ENCODE results near the gene DMTF1. TPM values are rescaled to one million over a fixed set of nuclear protein-coding genes. Genes with fewer than 3 reads are reported as not detected.
A peak's percentile ranks its signal among the peaks of the same experiment; 100 is the strongest.

DMTF1 gene, protein sequence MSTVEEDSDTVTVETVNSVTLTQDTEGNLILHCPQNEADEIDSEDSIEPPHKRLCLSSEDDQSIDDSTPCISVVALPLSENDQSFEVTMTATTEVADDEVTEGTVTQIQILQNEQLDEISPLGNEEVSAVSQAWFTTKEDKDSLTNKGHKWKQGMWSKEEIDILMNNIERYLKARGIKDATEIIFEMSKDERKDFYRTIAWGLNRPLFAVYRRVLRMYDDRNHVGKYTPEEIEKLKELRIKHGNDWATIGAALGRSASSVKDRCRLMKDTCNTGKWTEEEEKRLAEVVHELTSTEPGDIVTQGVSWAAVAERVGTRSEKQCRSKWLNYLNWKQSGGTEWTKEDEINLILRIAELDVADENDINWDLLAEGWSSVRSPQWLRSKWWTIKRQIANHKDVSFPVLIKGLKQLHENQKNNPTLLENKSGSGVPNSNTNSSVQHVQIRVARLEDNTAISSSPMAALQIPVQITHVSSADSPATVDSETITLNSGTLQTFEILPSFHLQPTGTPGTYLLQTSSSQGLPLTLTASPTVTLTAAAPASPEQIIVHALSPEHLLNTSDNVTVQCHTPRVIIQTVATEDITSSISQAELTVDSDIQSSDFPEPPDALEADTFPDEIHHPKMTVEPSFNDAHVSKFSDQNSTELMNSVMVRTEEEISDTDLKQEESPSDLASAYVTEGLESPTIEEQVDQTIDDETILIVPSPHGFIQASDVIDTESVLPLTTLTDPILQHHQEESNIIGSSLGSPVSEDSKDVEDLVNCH
- total RNA-seq (10 to 100 TPM; 68.2 to 69.0 TPM), polyA plus RNA-seq (33.5 TPM)

- CTCF ChIA-PET = interaction anchor here (0.9 to 3.1 kb wide), 10 partner anchors 8 to 234 kb away, joined by 3 to 19 read pairs (median 4); partner anchors contain the start of gene TMEM243
- Histone ChIP-seq H3K9me3 (ENCODE audit: low read length) (no peaks in the 10 kb centered on the region), H3K4me3 (ENCODE audit: low read length) (peak within 1 kb of the TSS; percentile 74), H3K27me3 (ENCODE audit: insufficient read depth, low read length, poor library complexity, severe bottlenecking) (no peaks in the 10 kb centered on the region), H3K36me3 (ENCODE audit: insufficient read depth, low read length) (no peaks in the 10 kb centered on the region), H3K27ac (ENCODE audit: low read depth, low read length) (peak within 1 kb of the TSS; percentile 88), H3K4me1 (ENCODE audit: insufficient read depth, low read length) (peaks cover 34% of the 10 kb centered on the region)
- Mint-ChIP-seq H3K4me3 (peak within 1 kb of the TSS; percentile 88 to 98 (median 95)), H3K27me3 (peaks cover 0 to 4% of the 10 kb centered on the region in 2 donors), H3K36me3 (peaks cover 0 to 34% (median 0%) of the 10 kb centered on the region in 3 donors), H3K9me3 (no peaks in the 10 kb centered on the region), H3K4me1 (peaks cover 42 to 54% (median 50%) of the 10 kb centered on the region in 3 donors), H3K27ac (peak within 1 kb of the TSS; percentile 96 to 100 (median 99))
- peak; percentile 83 to 91 (median 85) for DNase-seq
- POLR2A ChIA-PET = interaction anchor here (0.6 to 4.0 kb wide), 14 partner anchors 9 to 93 kb away, joined by 3 to 69 read pairs (median 6); partner anchors contain the start of genes ELAPOR2 and TMEM243
Observed at GRCh38 chr7:87152112-87152896, at the start of gene DMTF1. Gene DMTF1, plus strand, starts transcription at chr7:87152453. Its CDS starts 12,489 bp downstream, at chr7:87164942.

DNA sequence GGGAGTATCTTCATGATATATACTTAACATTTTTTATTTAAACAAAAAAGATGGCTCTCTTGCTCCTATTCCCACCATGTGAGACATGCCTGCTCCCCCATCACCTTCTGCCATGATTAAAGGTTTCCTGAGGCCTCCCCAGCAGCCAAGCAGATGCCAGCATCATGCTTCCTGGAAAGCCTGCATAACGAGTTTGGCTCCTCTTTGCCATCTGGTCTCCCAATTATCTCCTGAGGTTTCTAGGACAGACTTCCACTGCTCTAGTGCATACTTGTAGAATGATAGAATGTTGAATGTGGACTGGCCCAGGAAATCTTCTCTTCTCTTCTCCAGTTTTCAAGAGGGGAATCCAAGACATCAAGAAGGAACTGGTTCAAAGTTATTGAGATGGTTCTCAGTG lies 46.9 kb upstream of the DMTF1 start:
- Mint-ChIP-seq H3K27me3 (peaks cover 7 to 33% of the 10 kb centered on the region in 2 donors), H3K4me3 (no peak overlapping the region), H3K36me3 (no peaks in the 10 kb centered on the region), H3K27ac (no peak overlapping the region), H3K4me1 (no peaks in the 10 kb centered on the region), H3K9me3 (no peaks in the 10 kb centered on the region)
- H3K4me3 ChIP-seq (ENCODE audit: low read length) = no peak overlapping the region
- no peak overlapping the region for H3K27ac ChIP-seq (ENCODE audit: low read depth, low read length)
- DNase-seq = no peak
- no peaks in the 10 kb centered on the region for H3K4me1 ChIP-seq (ENCODE audit: insufficient read depth, low read length)
- ChIA-PET POLR2A (no interaction called here), CTCF (no interaction called here)
- no peaks in the 10 kb centered on the region for H3K36me3 ChIP-seq (ENCODE audit: insufficient read depth, low read length)
- H3K9me3 ChIP-seq (ENCODE audit: low read length) = no peaks in the 10 kb centered on the region
- no peaks in the 10 kb centered on the region for H3K27me3 ChIP-seq (ENCODE audit: insufficient read depth, low read length, poor library complexity, severe bottlenecking)

- no peaks in the 10 kb centered on the region for H3K4me1 ChIP-seq (ENCODE audit: insufficient read depth, low read length)
- ChIA-PET POLR2A (no interaction called here), CTCF (no interaction called here)
- H3K4me3 ChIP-seq (ENCODE audit: low read length) = no peak overlapping the region
- no peaks in the 10 kb centered on the region for H3K9me3 Mint-ChIP-seq
- H3K27ac ChIP-seq (ENCODE audit: low read depth, low read length) = no peak overlapping the region
- peaks cover 7 to 29% of the 10 kb centered on the region in 2 donors for H3K27me3 Mint-ChIP-seq
- H3K36me3 Mint-ChIP-seq = no peaks in the 10 kb centered on the region
- no peak for DNase-seq
- H3K27me3 ChIP-seq (ENCODE audit: insufficient read depth, low read length, poor library complexity, severe bottlenecking) = no peaks in the 10 kb centered on the region
- H3K4me3 Mint-ChIP-seq = no peak overlapping the region
- no peak overlapping the region for H3K27ac Mint-ChIP-seq
- no peaks in the 10 kb centered on the region for H3K9me3 ChIP-seq (ENCODE audit: low read length)
- H3K36me3 ChIP-seq (ENCODE audit: insufficient read depth, low read length) = no peaks in the 10 kb centered on the region
- no peaks in the 10 kb centered on the region for H3K4me1 Mint-ChIP-seq
Observed at GRCh38 chr7:87106974-87107612, 45.2 kb upstream of the DMTF1 start.

DNA sequence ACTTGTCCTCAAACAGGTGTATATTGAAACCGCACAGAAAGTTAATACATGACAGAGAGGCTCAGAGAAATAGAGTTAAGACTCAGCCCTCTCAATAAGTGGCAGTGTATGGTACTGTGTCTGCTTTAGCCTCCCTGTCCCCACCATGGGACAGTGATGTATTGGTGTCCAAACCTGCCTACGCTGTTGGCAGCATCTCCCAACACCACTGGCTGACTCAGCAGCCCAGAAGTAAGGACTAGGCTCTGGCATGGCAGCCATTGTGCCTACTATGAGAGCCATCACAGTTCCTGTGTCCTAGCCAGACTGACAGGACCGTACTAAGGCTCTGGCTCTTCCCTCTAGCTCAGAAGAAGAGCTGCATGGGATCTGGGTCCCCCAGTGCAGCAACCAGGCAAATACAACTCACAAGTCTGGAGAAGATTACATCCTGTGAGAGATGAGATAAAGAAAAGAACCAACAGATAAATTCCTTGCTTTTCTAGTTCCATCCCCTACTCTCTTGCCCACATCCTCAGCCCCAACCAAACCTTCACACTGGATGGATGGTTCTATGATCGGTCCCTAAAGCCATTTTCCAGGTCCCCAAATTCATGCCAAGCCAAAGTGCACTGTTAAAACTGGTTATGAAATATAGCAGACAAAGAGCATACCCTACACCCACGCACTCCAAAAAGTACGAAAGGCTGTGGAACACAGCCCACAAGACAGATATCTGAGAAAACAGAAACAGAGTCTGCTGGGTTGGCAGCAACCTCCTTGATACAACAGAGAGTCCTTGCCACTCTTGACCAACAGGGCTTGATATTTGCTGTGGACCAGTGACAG lies 44.1 kb upstream of the DMTF1 start:
- H3K36me3 ChIP-seq (ENCODE audit: insufficient read depth, low read length) = no peaks in the 10 kb centered on the region
- no peak for DNase-seq
- ChIA-PET CTCF (no interaction called here), POLR2A (no interaction called here)
- H3K4me3 ChIP-seq (ENCODE audit: low read length) = no peak overlapping the region
- no peaks in the 10 kb centered on the region for H3K27me3 ChIP-seq (ENCODE audit: insufficient read depth, low read length, poor library complexity, severe bottlenecking)
- Mint-ChIP-seq H3K27ac (no peak overlapping the region), H3K27me3 (peaks cover 7 to 28% of the 10 kb centered on the region in 2 donors), H3K36me3 (no peaks in the 10 kb centered on the region), H3K4me3 (no peak overlapping the region), H3K9me3 (no peaks in the 10 kb centered on the region), H3K4me1 (no peaks in the 10 kb centered on the region)
- H3K9me3 ChIP-seq (ENCODE audit: low read length) = no peaks in the 10 kb centered on the region
- no peak overlapping the region for H3K27ac ChIP-seq (ENCODE audit: low read depth, low read length)
- H3K4me1 ChIP-seq (ENCODE audit: insufficient read depth, low read length) = no peaks in the 10 kb centered on the region

GRCh38 chr7:87110778-87111177 lies 41.5 kb upstream of the DMTF1 start:
- peaks cover 4 to 24% of the 10 kb centered on the region in 2 donors for H3K27me3 Mint-ChIP-seq
- H3K4me3 Mint-ChIP-seq = no peak overlapping the region
- H3K4me1 Mint-ChIP-seq = no peaks in the 10 kb centered on the region
- peaks cover 0 to 3% (median 0%) of the 10 kb centered on the region in 3 donors for H3K36me3 Mint-ChIP-seq
- no peak overlapping the region for H3K27ac Mint-ChIP-seq
- H3K9me3 Mint-ChIP-seq = peaks cover 0 to 2% (median 0%) of the 10 kb centered on the region in 5 donors
- Histone ChIP-seq H3K9me3 (ENCODE audit: low read length) (no peaks in the 10 kb centered on the region), H3K4me1 (ENCODE audit: insufficient read depth, low read length) (no peaks in the 10 kb centered on the region), H3K4me3 (ENCODE audit: low read length) (no peak overlapping the region), H3K36me3 (ENCODE audit: insufficient read depth, low read length) (no peaks in the 10 kb centered on the region), H3K27ac (ENCODE audit: low read depth, low read length) (no peak overlapping the region), H3K27me3 (ENCODE audit: insufficient read depth, low read length, poor library complexity, severe bottlenecking) (no peaks in the 10 kb centered on the region)
- DNase-seq = no peak
- ChIA-PET POLR2A (no interaction called here), CTCF (no interaction called here)

GRCh38 chr7:87111877-87112276 lies 40.4 kb upstream of the DMTF1 start:
- Mint-ChIP-seq H3K36me3 (peaks cover 0 to 3% (median 0%) of the 10 kb centered on the region in 3 donors), H3K4me1 (no peaks in the 10 kb centered on the region), H3K9me3 (peaks cover 0 to 2% (median 0%) of the 10 kb centered on the region in 5 donors), H3K27ac (no peak overlapping the region), H3K4me3 (no peak overlapping the region), H3K27me3 (peaks cover 6 to 23% of the 10 kb centered on the region in 2 donors)
- H3K27me3 ChIP-seq (ENCODE audit: insufficient read depth, low read length, poor library complexity, severe bottlenecking) = no peaks in the 10 kb centered on the region
- no peak overlapping the region for H3K4me3 ChIP-seq (ENCODE audit: low read length)
- POLR2A ChIA-PET = no interaction called here
- no peaks in the 10 kb centered on the region for H3K9me3 ChIP-seq (ENCODE audit: low read length)
- CTCF ChIA-PET = no interaction called here
- no peak for DNase-seq
- no peaks in the 10 kb centered on the region for H3K36me3 ChIP-seq (ENCODE audit: insufficient read depth, low read length)
- no peak overlapping the region for H3K27ac ChIP-seq (ENCODE audit: low read depth, low read length)
- no peaks in the 10 kb centered on the region for H3K4me1 ChIP-seq (ENCODE audit: insufficient read depth, low read length)

DNA sequence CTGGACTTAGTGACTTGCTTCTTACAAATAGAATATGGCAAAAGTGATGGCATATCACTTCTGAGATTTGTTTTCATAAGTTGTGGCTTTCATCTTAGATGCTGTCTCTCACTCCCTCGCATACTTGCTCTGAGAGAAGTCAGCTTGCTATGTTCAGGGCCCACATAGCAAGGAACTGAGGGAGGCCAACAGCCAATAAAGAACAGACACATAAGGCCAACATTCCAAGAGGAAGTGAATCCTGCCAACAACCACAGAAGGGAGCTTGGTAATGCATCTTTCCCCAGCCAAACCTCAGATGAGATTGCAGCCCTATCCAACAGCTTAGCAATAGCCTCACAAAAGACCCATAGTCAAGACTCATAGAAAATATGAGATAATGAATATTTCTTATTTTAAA lies 39.2 kb upstream of the DMTF1 start:
- no peaks in the 10 kb centered on the region for H3K4me1 ChIP-seq (ENCODE audit: insufficient read depth, low read length)
- H3K9me3 ChIP-seq (ENCODE audit: low read length) = no peaks in the 10 kb centered on the region
- Mint-ChIP-seq H3K4me3 (no peak overlapping the region), H3K4me1 (no peaks in the 10 kb centered on the region), H3K27me3 (peaks cover 5 to 12% of the 10 kb centered on the region in 2 donors), H3K27ac (no peak overlapping the region), H3K9me3 (peaks cover 0 to 2% (median 0%) of the 10 kb centered on the region in 5 donors), H3K36me3 (peaks cover 0 to 3% (median 0%) of the 10 kb centered on the region in 3 donors)
- no peaks in the 10 kb centered on the region for H3K36me3 ChIP-seq (ENCODE audit: insufficient read depth, low read length)
- H3K4me3 ChIP-seq (ENCODE audit: low read length) = no peak overlapping the region
- no peak overlapping the region for H3K27ac ChIP-seq (ENCODE audit: low read depth, low read length)
- no peaks in the 10 kb centered on the region for H3K27me3 ChIP-seq (ENCODE audit: insufficient read depth, low read length, poor library complexity, severe bottlenecking)
- ChIA-PET CTCF (no interaction called here), POLR2A (no interaction called here)
- DNase-seq = no peak
